ENCODE data around the gene ARPC2.
A peak's percentile ranks its signal among the peaks of the same experiment; 100 is the strongest.

Gene ARPC2

DNA sequence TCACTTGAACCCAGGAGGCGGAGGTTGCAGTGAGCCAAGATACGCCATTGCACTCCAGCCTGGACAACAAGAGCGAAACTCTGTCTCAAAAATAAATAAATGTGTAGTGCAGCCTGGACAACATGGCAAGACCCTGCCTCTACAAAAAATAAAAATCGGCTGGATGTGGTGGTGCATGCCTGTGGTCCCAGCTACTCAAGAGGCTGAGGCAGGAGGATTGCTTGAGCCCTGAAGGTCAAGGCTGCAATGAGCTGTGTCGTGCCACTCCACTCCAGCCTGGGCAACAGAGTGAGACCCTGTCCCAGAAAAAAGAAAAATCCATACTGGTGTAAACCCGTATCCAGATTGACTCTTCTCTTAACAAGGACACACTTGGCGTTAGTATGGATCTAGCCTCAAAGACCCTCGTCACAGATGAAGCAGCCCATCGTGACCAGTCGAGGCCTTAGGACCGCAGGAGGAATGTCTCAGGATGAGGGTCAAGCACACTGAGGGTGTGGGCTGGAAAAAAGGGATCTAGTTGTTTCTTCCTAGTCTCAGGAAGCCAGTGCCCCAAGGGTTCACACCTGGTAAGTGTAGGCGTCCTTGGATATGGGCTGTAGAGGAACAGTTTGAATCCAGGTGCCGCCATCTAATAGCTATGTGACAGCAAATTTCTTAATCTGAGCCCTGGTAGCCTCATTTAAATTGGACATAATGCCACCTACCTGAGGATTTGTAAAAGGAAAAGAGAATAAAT, 39.8 kb downstream of the ARPC2 start:
- peaks cover 27% of the 10 kb centered on the region for H3K36me3 ChIP-seq
- H3K27me3 ChIP-seq (ENCODE audit: insufficient read depth, low read depth, severe bottlenecking), result no peaks in the 10 kb centered on the region
- no peaks in the 10 kb centered on the region for H3K9me3 ChIP-seq (ENCODE audit: severe bottlenecking)
- TF ChIP-seq CTCF (IDR thresholded peaks at IDR 0.05; ENCODE audit: low read depth, low read length), result no peak
- DNase-seq, result no peak
- H3K4me3 ChIP-seq (ENCODE audit: low read depth, low read length), result no peak overlapping the region
- H3K27ac ChIP-seq, result no peak overlapping the region

DNA sequence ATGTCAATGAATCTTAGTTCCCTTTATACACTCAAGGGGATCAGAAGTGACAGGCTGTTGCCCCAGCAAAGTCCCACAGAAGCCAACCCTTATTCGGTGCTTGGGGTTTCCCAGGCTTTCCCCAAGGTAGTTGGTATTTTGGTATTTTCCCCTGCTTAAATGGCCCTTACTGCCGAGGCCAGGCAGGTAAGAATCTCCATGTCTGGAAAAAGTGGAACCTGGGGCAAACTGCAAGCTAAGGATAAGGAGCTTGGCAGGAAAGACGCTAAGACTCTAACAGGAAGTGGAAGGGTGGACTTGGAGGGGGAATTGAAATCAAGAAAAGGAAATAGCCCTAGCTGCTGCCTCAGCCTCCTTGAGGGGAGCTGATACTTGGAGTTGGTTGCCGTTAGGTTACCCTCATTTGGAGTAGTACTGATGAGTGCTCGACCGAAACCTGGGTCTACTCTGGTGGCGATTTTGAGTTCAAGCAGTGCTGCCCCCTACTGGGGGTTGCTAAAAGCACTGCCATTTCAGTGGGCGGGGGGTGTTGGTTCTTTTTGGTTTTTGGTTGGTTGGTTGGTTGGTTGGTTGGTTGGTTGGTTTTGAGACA, 40.5 kb downstream of the ARPC2 start:
- H3K27me3 ChIP-seq (ENCODE audit: insufficient read depth, low read depth, severe bottlenecking), result no peaks in the 10 kb centered on the region
- H3K9me3 ChIP-seq (ENCODE audit: severe bottlenecking), result no peaks in the 10 kb centered on the region
- TF ChIP-seq CTCF (IDR thresholded peaks at IDR 0.05; ENCODE audit: low read depth, low read length), result peak; percentile 73
- H3K27ac ChIP-seq, result no peak overlapping the region
- H3K36me3 ChIP-seq, result peaks cover 20% of the 10 kb centered on the region
- DNase-seq, result peak; percentile 32
- no peak overlapping the region for H3K4me3 ChIP-seq (ENCODE audit: low read depth, low read length)

DNA sequence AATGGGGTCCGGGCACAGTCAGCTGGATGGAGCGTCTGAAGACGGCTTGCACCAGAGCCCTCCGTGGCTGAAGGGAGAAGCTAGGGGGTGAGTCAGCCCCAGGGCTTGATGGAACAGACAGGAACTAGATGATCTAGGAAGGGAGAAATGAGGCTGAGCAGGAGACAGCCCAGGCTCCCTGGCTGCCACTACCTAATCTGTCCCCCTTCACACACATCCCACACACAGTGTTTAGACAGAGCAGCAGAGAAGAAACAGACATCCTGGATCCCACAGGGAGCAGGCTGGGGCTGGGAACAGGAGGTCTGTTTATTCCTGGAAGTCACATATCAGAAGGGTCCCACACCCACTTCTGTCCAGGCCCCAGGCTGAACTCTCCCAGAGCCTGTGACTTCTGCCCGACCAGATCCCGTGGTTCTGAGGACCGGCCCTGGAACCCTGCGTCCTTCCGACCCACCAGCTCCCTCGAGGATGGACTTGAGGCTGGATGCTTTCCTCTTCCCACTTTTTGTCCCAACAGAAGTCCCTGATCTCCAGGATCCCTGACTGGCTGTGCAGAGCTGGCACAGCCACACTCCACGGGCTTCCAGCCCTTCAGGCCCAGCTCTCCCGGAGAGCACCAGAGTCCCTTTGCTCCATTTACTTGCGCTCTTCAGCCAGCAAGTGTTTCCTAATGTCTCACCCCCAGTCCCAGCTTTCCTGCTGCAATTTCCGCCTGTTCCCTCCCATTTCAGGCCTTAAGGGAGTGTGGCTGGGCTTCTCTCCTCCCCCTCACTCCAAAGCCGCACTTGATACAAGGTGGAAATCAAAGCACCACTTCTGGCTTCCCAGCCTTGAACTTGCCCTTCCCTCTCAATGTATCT, 42.3 kb downstream of the ARPC2 start:
- H3K4me3 ChIP-seq (ENCODE audit: low read depth, low read length), result no peak overlapping the region
- H3K27me3 ChIP-seq (ENCODE audit: insufficient read depth, low read depth, severe bottlenecking), result no peaks in the 10 kb centered on the region
- H3K36me3 ChIP-seq, result peaks cover 16% of the 10 kb centered on the region
- H3K27ac ChIP-seq, result no peak overlapping the region
- no peak for DNase-seq
- no peaks in the 10 kb centered on the region for H3K9me3 ChIP-seq (ENCODE audit: severe bottlenecking)
- TF ChIP-seq CTCF (IDR thresholded peaks at IDR 0.05; ENCODE audit: low read depth, low read length), result no peak

GRCh38 chr2:218260166-218260565, 43.2 kb downstream of the ARPC2 start:
- Histone ChIP-seq H3K27me3 (ENCODE audit: insufficient read depth, low read depth, severe bottlenecking) (no peaks in the 10 kb centered on the region), H3K27ac (no peak overlapping the region), H3K9me3 (ENCODE audit: severe bottlenecking) (no peaks in the 10 kb centered on the region), H3K4me3 (ENCODE audit: low read depth, low read length) (no peak overlapping the region), H3K36me3 (peaks cover 22% of the 10 kb centered on the region)
- no peak for DNase-seq
- TF ChIP-seq CTCF (IDR thresholded peaks at IDR 0.05; ENCODE audit: low read depth, low read length), result no peak

GRCh38 chr2:218260742-218261422, 43.9 kb downstream of the ARPC2 start, which contains the start of gene GPBAR1:
Gene GPBAR1 (plus strand): TSS chr2:218261015. CDS start chr2:218262725, 1,710 bp downstream.
- H3K36me3 ChIP-seq, result peaks cover 18% of the 10 kb centered on the region
- no peaks in the 10 kb centered on the region for H3K9me3 ChIP-seq (ENCODE audit: severe bottlenecking)
- no peak within 1 kb of the TSS; the same call in 1 of the 2 replicates for H3K27ac ChIP-seq
- no peak for TF ChIP-seq CTCF (IDR thresholded peaks at IDR 0.05; ENCODE audit: low read depth, low read length)
- peak; percentile 42 for DNase-seq
- no peak within 1 kb of the TSS for H3K4me3 ChIP-seq (ENCODE audit: low read depth, low read length)
- no peaks in the 10 kb centered on the region for H3K27me3 ChIP-seq (ENCODE audit: insufficient read depth, low read depth, severe bottlenecking)
